Measurements from ENCODE around the gene XYLT1. TPM values are rescaled to one million over a fixed set of nuclear protein-coding genes. Genes with fewer than 3 reads are reported as not detected.

Gene XYLT1
- total RNA-seq, 1 experiment from 2014 or later = 25.0 TPM

DNA sequence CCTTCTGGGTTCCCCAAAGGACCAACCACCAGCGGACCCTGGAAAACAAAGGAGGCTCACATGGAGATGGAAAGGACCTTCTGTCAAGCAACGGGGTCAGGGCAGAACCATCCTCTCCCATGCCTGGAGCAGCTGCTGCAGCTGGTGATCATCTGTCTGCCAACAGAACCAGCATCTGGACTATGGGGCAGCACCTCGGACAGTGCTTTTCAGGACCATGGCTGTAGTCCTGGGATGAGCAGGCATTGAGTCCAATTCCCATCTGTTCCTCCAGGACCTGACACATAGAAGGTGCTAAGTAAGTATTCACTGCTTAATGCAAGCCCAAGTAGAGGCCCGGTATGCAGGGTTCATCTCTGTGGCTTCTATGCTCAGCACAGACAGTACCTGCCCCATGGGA is 304.7 kb downstream of the XYLT1 start (continued):
- TF ChIP-seq, protein P1, sequence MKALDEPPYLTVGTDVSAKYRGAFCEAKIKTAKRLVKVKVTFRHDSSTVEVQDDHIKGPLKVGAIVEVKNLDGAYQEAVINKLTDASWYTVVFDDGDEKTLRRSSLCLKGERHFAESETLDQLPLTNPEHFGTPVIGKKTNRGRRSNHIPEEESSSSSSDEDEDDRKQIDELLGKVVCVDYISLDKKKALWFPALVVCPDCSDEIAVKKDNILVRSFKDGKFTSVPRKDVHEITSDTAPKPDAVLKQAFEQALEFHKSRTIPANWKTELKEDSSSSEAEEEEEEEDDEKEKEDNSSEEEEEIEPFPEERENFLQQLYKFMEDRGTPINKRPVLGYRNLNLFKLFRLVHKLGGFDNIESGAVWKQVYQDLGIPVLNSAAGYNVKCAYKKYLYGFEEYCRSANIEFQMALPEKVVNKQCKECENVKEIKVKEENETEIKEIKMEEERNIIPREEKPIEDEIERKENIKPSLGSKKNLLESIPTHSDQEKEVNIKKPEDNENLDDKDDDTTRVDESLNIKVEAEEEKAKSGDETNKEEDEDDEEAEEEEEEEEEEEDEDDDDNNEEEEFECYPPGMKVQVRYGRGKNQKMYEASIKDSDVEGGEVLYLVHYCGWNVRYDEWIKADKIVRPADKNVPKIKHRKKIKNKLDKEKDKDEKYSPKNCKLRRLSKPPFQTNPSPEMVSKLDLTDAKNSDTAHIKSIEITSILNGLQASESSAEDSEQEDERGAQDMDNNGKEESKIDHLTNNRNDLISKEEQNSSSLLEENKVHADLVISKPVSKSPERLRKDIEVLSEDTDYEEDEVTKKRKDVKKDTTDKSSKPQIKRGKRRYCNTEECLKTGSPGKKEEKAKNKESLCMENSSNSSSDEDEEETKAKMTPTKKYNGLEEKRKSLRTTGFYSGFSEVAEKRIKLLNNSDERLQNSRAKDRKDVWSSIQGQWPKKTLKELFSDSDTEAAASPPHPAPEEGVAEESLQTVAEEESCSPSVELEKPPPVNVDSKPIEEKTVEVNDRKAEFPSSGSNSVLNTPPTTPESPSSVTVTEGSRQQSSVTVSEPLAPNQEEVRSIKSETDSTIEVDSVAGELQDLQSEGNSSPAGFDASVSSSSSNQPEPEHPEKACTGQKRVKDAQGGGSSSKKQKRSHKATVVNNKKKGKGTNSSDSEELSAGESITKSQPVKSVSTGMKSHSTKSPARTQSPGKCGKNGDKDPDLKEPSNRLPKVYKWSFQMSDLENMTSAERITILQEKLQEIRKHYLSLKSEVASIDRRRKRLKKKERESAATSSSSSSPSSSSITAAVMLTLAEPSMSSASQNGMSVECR (CRISPR knock-in tag; IDR thresholded peaks at IDR 0.05; ENCODE audit: borderline replicate concordance) = peak; percentile 83; the same call in 1 of the 2 replicates
- TF ChIP-seq MYBL2 (CRISPR knock-in tag; IDR thresholded peaks at IDR 0.05) (no peak), ATF1 (CRISPR knock-in tag; IDR thresholded peaks at IDR 0.05) (no peak), ZBTB21 (CRISPR knock-in tag; IDR thresholded peaks at IDR 0.05; ENCODE audit: borderline replicate concordance) (0 out of 2 replicates have a peak, but pooled peaks have one; percentile 39), HMGA2 (CRISPR knock-in tag; IDR thresholded peaks at IDR 0.05) (no peak), ZNF671 (CRISPR knock-in tag; IDR thresholded peaks at IDR 0.05) (no peak), GTF2I (CRISPR knock-in tag; conservative IDR thresholded peaks at IDR 0.05) (no peak), IRF2 (CRISPR knock-in tag; IDR thresholded peaks at IDR 0.05; ENCODE audit: borderline replicate concordance, low read depth) (peak; percentile 62; the same call in 1 of the 2 replicates), GABPB1 (CRISPR knock-in tag; IDR thresholded peaks at IDR 0.05) (no peak), EMX1 (CRISPR knock-in tag; IDR thresholded peaks at IDR 0.05) (no peak), ZNF219 (CRISPR knock-in tag; IDR thresholded peaks at IDR 0.05; ENCODE audit: borderline replicate concordance) (peak; percentile 94; the same call in 1 of the 2 replicates)
- TF ChIP-seq, protein P2, sequence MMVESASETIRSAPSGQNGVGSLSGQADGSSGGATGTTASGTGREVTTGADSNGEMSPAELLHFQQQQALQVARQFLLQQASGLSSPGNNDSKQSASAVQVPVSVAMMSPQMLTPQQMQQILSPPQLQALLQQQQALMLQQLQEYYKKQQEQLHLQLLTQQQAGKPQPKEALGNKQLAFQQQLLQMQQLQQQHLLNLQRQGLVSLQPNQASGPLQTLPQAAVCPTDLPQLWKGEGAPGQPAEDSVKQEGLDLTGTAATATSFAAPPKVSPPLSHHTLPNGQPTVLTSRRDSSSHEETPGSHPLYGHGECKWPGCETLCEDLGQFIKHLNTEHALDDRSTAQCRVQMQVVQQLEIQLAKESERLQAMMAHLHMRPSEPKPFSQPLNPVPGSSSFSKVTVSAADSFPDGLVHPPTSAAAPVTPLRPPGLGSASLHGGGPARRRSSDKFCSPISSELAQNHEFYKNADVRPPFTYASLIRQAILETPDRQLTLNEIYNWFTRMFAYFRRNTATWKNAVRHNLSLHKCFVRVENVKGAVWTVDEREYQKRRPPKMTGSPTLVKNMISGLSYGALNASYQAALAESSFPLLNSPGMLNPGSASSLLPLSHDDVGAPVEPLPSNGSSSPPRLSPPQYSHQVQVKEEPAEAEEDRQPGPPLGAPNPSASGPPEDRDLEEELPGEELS (CRISPR knock-in tag; IDR thresholded peaks at IDR 0.05) = peak; percentile 94; the same call in 1 of the 2 replicates
- TF ChIP-seq, protein P3, sequence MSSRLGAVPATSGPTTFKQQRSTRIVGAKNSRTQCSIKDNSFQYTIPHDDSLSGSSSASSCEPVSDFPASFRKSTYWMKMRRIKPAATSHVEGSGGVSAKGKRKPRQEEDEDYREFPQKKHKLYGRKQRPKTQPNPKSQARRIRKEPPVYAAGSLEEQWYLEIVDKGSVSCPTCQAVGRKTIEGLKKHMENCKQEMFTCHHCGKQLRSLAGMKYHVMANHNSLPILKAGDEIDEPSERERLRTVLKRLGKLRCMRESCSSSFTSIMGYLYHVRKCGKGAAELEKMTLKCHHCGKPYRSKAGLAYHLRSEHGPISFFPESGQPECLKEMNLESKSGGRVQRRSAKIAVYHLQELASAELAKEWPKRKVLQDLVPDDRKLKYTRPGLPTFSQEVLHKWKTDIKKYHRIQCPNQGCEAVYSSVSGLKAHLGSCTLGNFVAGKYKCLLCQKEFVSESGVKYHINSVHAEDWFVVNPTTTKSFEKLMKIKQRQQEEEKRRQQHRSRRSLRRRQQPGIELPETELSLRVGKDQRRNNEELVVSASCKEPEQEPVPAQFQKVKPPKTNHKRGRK (CRISPR knock-in tag; IDR thresholded peaks at IDR 0.05; ENCODE audit: borderline replicate concordance) = no peak
- TF ChIP-seq, protein P4, sequence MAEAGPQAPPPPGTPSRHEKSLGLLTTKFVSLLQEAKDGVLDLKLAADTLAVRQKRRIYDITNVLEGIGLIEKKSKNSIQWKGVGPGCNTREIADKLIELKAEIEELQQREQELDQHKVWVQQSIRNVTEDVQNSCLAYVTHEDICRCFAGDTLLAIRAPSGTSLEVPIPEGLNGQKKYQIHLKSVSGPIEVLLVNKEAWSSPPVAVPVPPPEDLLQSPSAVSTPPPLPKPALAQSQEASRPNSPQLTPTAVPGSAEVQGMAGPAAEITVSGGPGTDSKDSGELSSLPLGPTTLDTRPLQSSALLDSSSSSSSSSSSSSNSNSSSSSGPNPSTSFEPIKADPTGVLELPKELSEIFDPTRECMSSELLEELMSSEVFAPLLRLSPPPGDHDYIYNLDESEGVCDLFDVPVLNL (CRISPR knock-in tag; IDR thresholded peaks at IDR 0.05; ENCODE audit: borderline replicate concordance, low read depth) = no peak
- TF ChIP-seq, protein P5, sequence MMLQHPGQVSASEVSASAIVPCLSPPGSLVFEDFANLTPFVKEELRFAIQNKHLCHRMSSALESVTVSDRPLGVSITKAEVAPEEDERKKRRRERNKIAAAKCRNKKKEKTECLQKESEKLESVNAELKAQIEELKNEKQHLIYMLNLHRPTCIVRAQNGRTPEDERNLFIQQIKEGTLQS (CRISPR knock-in tag; conservative IDR thresholded peaks at IDR 0.05) = 0 out of 2 replicates have a peak, but pooled peaks have one; percentile 35
- TF ChIP-seq, protein P6, sequence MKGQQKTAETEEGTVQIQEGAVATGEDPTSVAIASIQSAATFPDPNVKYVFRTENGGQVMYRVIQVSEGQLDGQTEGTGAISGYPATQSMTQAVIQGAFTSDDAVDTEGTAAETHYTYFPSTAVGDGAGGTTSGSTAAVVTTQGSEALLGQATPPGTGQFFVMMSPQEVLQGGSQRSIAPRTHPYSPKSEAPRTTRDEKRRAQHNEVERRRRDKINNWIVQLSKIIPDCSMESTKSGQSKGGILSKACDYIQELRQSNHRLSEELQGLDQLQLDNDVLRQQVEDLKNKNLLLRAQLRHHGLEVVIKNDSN (CRISPR knock-in tag; IDR thresholded peaks at IDR 0.05) = peak; percentile 52; the same call in 1 of the 2 replicates
- TF ChIP-seq, protein P7, sequence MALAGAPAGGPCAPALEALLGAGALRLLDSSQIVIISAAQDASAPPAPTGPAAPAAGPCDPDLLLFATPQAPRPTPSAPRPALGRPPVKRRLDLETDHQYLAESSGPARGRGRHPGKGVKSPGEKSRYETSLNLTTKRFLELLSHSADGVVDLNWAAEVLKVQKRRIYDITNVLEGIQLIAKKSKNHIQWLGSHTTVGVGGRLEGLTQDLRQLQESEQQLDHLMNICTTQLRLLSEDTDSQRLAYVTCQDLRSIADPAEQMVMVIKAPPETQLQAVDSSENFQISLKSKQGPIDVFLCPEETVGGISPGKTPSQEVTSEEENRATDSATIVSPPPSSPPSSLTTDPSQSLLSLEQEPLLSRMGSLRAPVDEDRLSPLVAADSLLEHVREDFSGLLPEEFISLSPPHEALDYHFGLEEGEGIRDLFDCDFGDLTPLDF (CRISPR knock-in tag; IDR thresholded peaks at IDR 0.05) = no peak; the same call in 1 of the 2 replicates
- TF ChIP-seq, protein P8, sequence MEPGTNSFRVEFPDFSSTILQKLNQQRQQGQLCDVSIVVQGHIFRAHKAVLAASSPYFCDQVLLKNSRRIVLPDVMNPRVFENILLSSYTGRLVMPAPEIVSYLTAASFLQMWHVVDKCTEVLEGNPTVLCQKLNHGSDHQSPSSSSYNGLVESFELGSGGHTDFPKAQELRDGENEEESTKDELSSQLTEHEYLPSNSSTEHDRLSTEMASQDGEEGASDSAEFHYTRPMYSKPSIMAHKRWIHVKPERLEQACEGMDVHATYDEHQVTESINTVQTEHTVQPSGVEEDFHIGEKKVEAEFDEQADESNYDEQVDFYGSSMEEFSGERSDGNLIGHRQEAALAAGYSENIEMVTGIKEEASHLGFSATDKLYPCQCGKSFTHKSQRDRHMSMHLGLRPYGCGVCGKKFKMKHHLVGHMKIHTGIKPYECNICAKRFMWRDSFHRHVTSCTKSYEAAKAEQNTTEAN (CRISPR knock-in tag; IDR thresholded peaks at IDR 0.05) = 0 out of 2 replicates have a peak, but pooled peaks have one; percentile 26
- TF ChIP-seq, protein P9, sequence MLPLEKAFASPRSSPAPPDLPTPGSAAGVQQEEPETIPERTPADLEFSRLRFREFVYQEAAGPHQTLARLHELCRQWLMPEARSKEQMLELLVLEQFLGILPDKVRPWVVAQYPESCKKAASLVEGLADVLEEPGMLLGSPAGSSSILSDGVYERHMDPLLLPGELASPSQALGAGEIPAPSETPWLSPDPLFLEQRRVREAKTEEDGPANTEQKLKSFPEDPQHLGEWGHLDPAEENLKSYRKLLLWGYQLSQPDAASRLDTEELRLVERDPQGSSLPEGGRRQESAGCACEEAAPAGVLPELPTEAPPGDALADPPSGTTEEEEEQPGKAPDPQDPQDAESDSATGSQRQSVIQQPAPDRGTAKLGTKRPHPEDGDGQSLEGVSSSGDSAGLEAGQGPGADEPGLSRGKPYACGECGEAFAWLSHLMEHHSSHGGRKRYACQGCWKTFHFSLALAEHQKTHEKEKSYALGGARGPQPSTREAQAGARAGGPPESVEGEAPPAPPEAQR (CRISPR knock-in tag; IDR thresholded peaks at IDR 0.05) = no peak
- TF ChIP-seq, protein P10, sequence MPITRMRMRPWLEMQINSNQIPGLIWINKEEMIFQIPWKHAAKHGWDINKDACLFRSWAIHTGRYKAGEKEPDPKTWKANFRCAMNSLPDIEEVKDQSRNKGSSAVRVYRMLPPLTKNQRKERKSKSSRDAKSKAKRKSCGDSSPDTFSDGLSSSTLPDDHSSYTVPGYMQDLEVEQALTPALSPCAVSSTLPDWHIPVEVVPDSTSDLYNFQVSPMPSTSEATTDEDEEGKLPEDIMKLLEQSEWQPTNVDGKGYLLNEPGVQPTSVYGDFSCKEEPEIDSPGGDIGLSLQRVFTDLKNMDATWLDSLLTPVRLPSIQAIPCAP (CRISPR knock-in tag; IDR thresholded peaks at IDR 0.05) = peak; percentile 80; the same call in 1 of the 2 replicates
